GM10248 (cell line): Measurements from ENCODE around the gene FRMD3.
A peak's percentile ranks its signal among the peaks of the same experiment; 100 is the strongest.
"Not testable (repeated sequence)": the region's sequence is repeated elsewhere in the genome, so short reads cannot be mapped to it uniquely, and the experiment has no call there.

ENCODE experiments used
- CTCF ChIA-PET: fragments of 300-600 bp; sonication (Branson Sonifier 250); formaldehyde crosslinking; extraction: SDS; loops from one replicate; lab custom pipeline; 2021; ENCODE audit warnings: antibody characterized with exemption; lab: Yijun Ruan, JAX
- POLR2A ChIA-PET: fragments of 350-650 bp; sonication (Branson Sonifier 250); formaldehyde crosslinking; extraction: SDS; loops from one replicate; lab custom pipeline; 2020; ENCODE audit warnings: antibody characterized with exemption; lab: Yijun Ruan, JAX
- DNase-seq: peaks from one replicate; pipeline ENCODE4 v3.0.0; 2012; ENCODE audit errors: extremely low spot score
- CTCF ChIP-seq: IDR thresholded peaks from 2 replicates; pipeline ENCODE4 v1.5.1; 2012; ENCODE audit warnings: mild to moderate bottlenecking, low read depth; ENCODE audit errors: extremely low read depth, missing control alignments, control extremely low read depth

Gene FRMD3

GRCh38 chr9:83520292-83520691, 17.9 kb downstream of the FRMD3 start:
- CTCF ChIA-PET: interaction anchor here (0.6 to 1.3 kb wide), 3 partner anchors 9 to 34 kb away, joined by 3 to 4 read pairs (median 3); no protein-coding TSS in a partner anchor
- TF ChIP-seq CTCF: no peak
- no peak for DNase-seq
- POLR2A ChIA-PET: no interaction called here

DNA sequence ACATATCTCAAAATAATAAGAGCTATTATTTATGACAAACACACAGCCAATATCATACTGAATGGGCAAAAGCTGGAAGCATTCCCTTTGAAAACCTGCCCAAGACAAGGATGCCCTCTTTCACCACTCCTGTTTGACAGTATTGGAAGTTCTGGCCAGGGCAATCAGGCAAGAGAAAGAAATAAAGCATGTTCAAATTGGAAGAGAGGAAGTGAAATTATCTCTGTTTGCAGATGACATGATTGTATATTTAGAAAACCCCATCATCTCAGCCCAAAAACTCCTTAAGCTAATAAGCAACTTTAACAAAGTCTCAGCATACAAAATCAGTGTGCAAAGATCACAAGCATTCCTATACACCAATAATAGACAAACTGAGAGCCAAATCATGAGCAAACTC, 20.2 kb downstream of the FRMD3 start:
- CTCF ChIA-PET: interaction anchor here (0.7 kb wide), 1 partner anchor 18 kb away, joined by 3 read pairs; no protein-coding TSS in a partner anchor
- DNase-seq, POLR2A ChIA-PET: not testable (repeated sequence)

- POLR2A ChIA-PET: no interaction called here
- CTCF ChIA-PET: interaction anchor here (1.4 kb wide), 1 partner anchor 8 kb away, joined by 3 read pairs; no protein-coding TSS in a partner anchor
Observed at GRCh38 chr9:83514767-83515166, 23.4 kb downstream of the FRMD3 start.

DNA sequence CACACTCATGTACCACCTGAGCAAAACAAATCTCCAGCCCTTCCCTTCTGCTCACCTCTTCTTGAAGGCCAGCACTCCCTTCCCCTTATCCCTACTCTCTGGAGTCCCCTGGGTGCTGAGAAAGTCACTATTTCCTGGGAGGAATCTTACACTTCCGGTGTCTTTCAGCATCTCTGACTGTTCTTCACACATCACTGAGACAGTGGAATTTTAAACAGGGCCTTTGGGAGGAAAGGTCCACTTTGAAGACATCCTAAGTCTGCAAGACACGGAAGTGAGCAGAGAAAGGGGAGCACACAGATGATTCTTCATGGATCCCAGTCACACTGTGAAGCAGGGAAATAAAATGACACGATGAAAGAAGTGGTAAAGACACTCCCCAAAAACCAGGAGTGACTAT, 25.6 kb downstream of the FRMD3 start:
- TF ChIP-seq CTCF: no peak
- ChIA-PET POLR2A (no interaction called here), CTCF (interaction anchor here (0.9 kb wide), 1 partner anchor 14 kb away, joined by 3 read pairs; no protein-coding TSS in a partner anchor)
- no peak for DNase-seq

More at GRCh38 chr9:83514767-83515166, 23.4 kb downstream of the FRMD3 start:
- no peak for DNase-seq
- TF ChIP-seq CTCF: no peak

GRCh38 chr9:83511051-83511450, 27.1 kb downstream of the FRMD3 start:
- ChIA-PET CTCF (interaction anchor here (1.0 kb wide), 1 partner anchor 207 kb away, joined by 3 read pairs; no protein-coding TSS in a partner anchor), POLR2A (no interaction called here)
- peak; percentile 31 for DNase-seq
- no peak for TF ChIP-seq CTCF

DNA sequence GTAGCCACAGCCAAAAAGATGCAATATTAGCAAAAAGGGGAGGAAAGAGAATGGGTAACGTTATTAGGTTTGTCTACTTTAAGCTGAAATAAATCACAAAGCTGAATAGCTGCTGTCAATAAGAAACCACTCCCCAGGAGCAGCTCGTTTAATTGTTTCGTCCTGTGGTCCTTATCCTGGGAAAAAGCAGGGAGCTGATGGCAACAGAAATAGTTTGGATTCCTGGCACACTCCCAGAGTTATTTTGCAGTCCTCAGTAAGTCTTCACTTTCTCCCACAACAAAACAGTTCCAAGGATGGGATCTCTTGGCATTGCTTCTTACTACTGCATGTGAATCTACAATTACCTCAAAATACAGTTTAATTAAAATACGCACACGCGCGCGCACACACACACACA, 28.8 kb downstream of the FRMD3 start:
- CTCF ChIA-PET: interaction anchor here (1.1 to 1.4 kb wide), 3 partner anchors 10 to 20 kb away, joined by 3 to 4 read pairs (median 3); no protein-coding TSS in a partner anchor
- DNase-seq: no peak
- TF ChIP-seq CTCF: no peak
- POLR2A ChIA-PET: no interaction called here

GRCh38 chr9:83508067-83508466, 30.1 kb downstream of the FRMD3 start:
- DNase-seq: no peak
- CTCF ChIA-PET: interaction anchor here (1.3 kb wide), 1 partner anchor 10 kb away, joined by 5 read pairs; no protein-coding TSS in a partner anchor

More at GRCh38 chr9:83508067-83508466, 30.1 kb downstream of the FRMD3 start:
- TF ChIP-seq CTCF: no peak
- POLR2A ChIA-PET: no interaction called here
